ENCODE measurements around the gene RHOA. TPM values are rescaled to one million over a fixed set of nuclear protein-coding genes. Genes with fewer than 3 reads are reported as not detected.

The RHOA gene
- total RNA-seq (2014; rRNA removed; shearing (Covaris generic)), result 283 and 287 TPM in 2 replicates
- 367 and 376 TPM in 2 replicates for polyA plus RNA-seq (2015; cell fraction: cytosol; rRNA removed)
- polyA plus RNA-seq (2015; cell fraction: nucleus; rRNA removed), result 73.8 and 123 TPM in 2 replicates

DNA sequence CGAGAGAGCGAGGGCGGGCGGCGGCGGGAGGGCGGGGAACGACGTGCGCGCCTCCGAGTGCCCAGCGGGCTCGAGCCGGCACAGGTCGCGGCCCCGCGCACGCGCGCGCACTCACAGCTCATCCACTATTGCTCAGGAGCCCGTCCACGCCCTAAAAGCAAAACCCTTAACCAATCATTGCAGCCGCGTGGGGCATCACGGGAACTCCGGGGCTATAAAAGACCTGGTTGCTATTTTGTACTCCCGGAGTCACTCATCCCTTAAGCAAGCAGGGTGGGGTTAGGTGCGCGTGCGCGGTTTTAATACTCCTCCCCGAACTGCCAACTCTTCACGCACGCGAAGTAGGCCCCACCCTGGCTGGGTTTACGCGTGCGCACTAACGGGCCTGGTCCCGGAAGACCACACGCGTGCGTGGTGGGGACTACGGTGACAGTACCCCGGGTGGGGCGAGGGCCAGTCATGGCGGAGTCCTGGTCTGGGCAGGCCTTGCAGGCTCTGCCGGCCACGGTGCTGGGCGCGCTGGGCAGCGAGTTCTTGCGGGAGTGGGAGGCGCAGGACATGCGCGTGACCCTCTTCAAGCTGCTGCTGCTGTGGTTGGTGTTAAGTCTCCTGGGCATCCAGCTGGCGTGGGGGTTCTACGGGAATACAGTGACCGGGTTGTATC, at the start of gene RHOA, which contains the start of gene TCTA:
TSS of gene RHOA (minus strand) at position 9 of the 664 bp plus-strand sequence. CDS start 36,387 bp downstream, outside the sequence.
TSS of gene TCTA (plus strand) at position 456 of the 664 bp plus-strand sequence. CDS start at position 460, 4 bp downstream.
- peak; percentile 100 for DNase-seq (ENCODE audit: low read depth, low spot score)
- in situ Hi-C loops (cut with HindIII; ENCODE audit: low pct_unique_long_range_greater_than_20kb, low sequenced_read_pairs), result no loop called here

DNA sequence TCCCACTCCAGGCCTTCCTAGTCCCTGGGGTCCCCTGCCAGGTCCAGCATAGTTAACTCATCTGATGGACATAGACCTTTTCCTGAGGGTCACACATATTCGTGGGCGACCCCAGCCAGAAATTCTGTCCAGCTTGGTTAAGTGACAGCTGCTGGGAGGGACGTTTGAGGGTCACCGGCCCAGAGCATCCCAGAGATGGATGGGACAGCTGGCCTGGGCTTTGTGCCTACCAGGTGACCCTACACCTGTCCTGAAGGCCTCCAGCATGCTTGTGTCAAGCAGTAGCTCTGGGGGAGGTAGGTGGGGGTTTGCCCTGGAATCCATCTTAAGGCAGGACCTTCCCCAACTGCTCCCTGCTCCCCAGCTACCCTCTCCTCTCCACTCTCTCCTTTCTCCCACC, 49.2 kb upstream of the RHOA start:
- no peak for DNase-seq (ENCODE audit: low read depth, low spot score)
- in situ Hi-C loops (cut with HindIII; ENCODE audit: low pct_unique_long_range_greater_than_20kb, low sequenced_read_pairs), result no loop called here

DNA sequence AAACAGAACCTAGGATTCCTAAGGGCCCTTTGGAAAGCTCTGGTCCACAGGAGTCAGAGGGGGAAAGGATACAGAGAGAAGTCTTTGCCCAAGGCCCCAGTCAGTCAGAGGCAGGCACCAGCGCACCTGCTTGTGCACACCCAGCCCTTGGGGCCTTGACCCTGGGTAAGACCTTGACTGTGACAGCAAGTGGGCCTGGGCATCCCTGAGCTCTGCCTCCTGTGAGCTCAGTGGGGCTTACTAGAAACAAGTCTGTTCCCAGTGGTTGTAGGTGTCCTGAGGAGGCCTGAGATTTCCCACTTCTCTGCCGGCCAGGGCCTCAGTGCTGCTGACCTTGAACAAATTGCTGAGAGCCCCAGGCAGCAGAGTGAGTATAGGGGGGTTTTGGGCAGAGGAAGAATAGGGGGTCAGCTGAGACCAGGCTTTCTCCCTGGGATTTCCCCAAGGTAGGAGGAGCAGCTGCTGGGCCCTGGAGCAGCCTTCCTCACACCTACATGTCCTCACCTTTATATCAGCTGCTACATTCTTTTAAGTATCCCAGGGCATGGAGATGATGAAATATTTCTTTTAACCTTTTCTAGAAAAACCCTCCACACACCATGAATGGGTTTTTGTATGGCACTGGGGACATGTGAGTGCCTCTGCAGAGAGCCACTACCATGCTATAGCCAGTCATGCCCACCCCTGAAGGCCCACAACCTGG, 48.6 kb upstream of the RHOA start:
- in situ Hi-C loops (cut with HindIII; ENCODE audit: low pct_unique_long_range_greater_than_20kb, low sequenced_read_pairs), result no loop called here
- DNase-seq (ENCODE audit: low read depth, low spot score), result no peak

DNA sequence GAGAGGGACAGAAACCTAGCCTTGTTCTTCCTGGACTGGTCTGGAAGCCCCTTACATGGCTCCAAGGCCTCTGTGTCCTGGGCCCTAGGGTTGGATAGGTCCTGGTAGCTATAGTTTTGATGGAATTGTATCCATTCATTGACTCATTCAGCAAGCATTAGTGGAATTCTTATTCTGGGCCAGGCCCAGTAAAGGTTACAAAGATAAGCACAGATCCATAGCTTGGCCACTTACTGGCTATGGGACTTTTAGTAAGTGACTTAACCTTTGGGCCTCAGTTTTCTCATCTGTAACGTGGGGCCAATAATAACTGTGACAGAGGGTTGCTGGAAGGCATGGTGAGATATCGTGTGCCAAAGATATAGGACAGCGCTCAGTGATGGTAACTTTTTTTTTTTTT, 44.7 kb upstream of the RHOA start:
- DNase-seq (ENCODE audit: low read depth, low spot score), result no peak
- in situ Hi-C loops (cut with HindIII; ENCODE audit: low pct_unique_long_range_greater_than_20kb, low sequenced_read_pairs), result no loop called here

DNA sequence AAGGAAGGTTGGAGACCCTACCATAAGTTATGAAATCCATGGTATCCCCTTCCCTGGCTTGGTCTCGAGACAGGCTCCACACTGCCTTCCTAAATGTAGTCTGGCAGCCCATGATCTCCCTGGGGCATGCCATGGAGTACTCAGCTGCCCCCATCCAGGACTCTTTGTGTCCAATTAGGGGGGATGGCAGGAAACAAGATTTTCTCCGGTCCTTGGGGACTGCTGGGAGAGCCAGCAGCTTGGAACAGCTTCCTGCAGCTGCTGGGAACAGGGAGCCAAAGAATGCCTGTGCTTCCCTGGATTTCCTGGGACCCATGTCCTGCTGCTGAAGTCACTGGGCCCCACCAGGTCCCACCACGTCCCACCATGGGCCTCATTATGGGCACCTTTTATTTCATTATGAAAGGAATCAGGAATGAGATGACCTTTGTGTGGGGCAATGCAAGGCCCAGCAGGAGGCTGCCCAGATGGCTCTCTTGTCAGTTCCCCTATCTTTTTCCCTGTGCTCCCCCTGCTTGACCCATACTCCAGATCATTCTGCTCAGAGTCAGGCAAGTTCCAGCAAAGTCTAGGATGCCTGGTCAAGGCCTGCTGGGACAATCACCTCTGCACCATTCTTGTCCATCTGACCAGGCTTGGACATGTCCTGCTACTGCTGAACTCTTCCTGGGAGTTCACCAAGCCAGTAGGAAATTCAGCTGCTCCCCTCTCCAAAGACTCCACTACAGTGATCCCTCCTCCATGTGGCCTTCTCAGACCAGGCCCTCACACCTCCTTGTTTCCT, 43.3 kb upstream of the RHOA start:
- in situ Hi-C loops (cut with HindIII; ENCODE audit: low pct_unique_long_range_greater_than_20kb, low sequenced_read_pairs), result no loop called here
- no peak for DNase-seq (ENCODE audit: low read depth, low spot score)

DNA sequence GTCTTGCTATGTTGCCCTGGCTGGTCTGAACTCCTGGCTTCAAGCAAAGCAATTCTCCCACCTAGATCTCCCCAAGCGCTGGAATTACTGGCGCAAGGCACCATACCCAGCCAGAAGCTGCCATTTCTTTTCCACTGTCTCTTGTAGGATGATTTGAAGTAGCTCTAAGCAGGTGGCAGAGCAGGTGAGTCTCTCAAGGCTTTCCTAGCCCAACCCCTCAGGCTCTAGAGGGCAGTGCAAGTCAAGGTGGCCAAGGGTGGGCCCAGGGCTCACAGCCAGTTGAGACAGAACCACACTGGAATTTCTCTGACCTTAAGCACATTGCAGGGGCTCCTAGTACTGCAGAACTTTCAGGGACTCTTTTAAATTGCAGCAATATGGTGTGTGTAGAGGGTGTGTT, 42.7 kb upstream of the RHOA start:
- peak; percentile 69 for DNase-seq (ENCODE audit: low read depth, low spot score)
- in situ Hi-C loops (cut with HindIII; ENCODE audit: low pct_unique_long_range_greater_than_20kb, low sequenced_read_pairs), result no loop called here

DNA sequence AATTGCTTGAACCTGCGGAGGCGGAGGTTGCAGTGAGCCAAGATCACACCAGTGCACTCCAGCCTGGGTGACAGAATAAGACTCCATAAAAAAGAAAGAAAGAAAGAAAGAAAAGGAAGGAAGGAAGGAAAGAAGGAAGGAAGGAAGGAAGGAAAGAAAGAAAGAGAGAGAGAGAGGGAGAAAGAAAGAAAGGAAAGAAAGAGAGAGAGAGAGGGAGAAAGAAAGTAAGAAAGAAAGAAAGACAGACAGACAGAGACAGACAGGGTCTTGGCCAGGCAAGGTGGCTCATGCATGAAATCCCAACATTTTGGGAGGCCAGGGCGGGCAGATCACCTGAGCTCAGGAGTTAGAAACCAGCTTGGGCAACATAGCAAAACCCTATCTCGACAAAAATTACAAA, 41.8 kb upstream of the RHOA start:
- no peak for DNase-seq (ENCODE audit: low read depth, low spot score)
- in situ Hi-C loops (cut with HindIII; ENCODE audit: low pct_unique_long_range_greater_than_20kb, low sequenced_read_pairs), result no loop called here

DNA sequence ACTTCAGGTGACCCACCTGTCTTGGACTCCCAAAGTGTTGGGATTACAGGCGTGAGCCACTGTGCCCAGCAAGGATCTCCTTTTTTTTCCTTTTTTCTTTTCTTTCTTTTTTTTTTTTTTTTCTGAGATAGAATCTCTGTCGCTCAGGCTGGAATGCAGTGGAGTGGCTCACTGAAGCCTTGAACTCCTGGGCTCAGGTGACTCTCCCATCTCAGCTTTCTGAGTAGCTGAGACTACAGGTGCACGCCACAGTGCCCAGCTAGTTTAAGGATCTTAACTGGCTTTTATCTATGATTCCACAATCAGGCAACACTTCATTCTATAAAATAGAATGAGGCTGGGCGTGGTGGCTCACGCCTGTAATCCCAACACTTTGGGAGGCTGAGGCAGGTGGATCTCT, 33.6 kb upstream of the RHOA start:
- in situ Hi-C loops (cut with HindIII; ENCODE audit: low pct_unique_long_range_greater_than_20kb, low sequenced_read_pairs), result no loop called here

DNA sequence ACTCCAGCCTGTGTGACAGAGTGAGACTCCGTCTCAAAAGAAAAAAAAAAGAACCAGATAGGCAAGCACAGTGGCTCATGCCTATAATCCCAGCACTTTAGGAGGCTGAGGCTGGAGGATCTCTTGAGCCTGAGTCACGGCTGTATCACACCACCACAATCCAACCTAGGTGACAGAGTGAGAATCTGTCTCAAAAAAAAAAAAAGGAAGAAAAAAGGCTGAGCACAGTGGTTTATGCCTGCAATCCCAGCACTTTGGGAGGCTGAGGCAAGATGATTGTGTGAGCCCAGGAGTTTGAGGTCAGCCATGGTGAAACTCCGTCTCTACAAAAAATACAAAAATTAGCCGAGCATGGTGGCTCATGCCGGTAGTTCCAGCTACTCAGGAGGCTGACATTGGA, 23.0 kb upstream of the RHOA start:
- no peak for DNase-seq (ENCODE audit: low read depth, low spot score)
- in situ Hi-C loops (cut with HindIII; ENCODE audit: low pct_unique_long_range_greater_than_20kb, low sequenced_read_pairs), result no loop called here

More for the DNA sequence above, 33.6 kb upstream of the RHOA start:
- no peak for DNase-seq (ENCODE audit: low read depth, low spot score)

DNA sequence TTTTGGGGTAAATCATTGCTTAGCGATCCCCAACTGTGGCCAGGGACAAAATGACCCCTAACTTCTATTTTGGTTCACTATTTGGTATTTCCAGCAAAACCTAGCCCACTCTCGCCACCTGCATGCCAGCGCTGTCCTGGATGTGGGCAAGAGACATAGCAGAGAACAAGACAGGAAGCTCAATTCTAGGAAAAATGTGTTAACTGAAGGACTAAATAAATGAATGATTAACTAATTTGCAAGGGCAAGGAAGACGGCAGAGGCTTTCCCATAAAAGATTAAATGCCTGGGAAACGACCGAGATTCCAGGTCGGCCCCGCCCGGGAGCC, 16.9 kb upstream of the RHOA start:
- in situ Hi-C loops (cut with HindIII; ENCODE audit: low pct_unique_long_range_greater_than_20kb, low sequenced_read_pairs), result no loop called here
- no peak for DNase-seq (ENCODE audit: low read depth, low spot score)

DNA sequence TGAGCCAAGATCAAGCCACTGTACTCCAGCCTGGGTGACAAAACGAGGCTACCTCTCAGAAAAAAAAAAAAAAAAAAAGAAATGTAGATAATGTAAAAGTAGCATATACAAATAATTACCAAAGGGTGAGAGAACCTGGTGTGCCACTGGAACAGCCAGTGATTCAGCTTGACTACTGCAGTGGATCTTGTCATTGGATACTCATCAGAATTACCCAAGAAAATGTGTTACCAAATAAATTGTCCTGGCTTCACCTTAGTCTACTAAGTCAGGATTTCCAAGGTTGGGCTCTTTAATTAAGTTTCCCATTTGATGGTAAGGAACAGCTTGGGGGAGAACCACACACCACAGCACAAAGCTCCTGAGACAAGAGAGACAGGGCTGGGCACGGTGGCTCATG, 15.8 kb upstream of the RHOA start:
- in situ Hi-C loops (cut with HindIII; ENCODE audit: low pct_unique_long_range_greater_than_20kb, low sequenced_read_pairs), result no loop called here

DNA sequence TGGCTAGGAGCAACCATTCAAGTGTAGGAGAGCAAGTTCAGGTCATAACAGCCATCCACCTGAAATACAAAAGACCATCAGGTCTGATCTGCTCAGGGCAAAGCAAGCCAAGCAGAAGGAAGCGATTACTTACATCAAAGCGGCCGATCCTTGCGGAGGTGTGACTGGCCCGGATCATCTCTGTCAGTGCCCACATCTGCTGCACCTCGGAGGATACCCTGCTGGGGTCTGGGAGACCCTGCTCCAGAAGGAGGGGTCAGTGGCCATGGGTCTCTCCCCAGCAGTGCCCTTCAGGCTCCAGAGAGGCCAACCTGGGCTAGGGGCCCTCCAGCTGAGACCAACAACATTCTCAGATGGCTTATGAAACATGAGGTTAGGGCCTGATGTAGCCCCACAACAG, 13.0 kb upstream of the RHOA start:
- in situ Hi-C loops (cut with HindIII; ENCODE audit: low pct_unique_long_range_greater_than_20kb, low sequenced_read_pairs), result no loop called here
- no peak for DNase-seq (ENCODE audit: low read depth, low spot score)

More for the DNA sequence above, 15.8 kb upstream of the RHOA start:
- no peak for DNase-seq (ENCODE audit: low read depth, low spot score)

DNA sequence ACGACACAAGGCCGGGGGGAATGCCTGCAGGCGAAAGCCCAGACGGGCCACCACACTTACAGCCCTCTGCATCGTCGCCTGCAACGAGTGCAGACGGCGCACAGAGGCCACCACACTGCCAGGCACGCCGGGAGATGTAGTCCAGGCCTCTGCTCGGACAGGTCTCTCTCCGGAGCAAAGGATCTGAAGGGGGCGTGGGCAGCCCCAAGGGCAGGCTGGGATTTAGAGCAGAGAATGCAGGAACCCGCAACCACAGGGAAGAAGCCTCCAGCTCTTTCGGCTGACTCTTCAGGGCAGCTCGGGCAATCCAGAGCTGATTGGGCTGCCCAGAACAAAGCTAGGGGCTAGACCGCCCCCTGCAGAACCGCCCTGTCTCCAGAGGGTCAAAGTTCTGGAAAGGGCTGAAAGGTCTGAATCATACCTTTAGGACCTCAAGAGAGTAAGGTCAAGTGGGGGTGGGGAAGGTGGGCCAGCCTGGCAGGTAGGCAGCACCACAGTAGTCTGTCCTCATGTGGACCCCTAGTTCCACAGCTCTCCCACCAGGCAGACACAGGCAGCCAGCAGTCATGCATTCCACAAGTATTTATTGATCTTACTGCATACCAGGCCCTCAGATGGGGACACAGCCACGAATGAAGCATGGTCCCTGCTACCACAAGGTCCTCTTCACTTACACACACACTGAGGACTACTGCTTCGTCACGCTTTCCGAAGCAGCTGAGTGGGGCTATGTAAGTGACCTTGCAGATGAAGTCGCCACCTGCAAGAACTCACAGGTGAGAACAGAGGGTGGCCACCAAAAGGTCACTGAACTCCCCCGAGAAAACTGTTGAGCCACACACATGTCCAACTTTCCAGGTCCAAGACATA, 10.8 kb upstream of the RHOA start, which contains the start of gene AMT:
TSS of gene AMT (minus strand) at position 95 of the 870 bp plus-strand sequence. CDS start at position 72, 23 bp downstream.
- DNase-seq (ENCODE audit: low read depth, low spot score), result no peak

DNA sequence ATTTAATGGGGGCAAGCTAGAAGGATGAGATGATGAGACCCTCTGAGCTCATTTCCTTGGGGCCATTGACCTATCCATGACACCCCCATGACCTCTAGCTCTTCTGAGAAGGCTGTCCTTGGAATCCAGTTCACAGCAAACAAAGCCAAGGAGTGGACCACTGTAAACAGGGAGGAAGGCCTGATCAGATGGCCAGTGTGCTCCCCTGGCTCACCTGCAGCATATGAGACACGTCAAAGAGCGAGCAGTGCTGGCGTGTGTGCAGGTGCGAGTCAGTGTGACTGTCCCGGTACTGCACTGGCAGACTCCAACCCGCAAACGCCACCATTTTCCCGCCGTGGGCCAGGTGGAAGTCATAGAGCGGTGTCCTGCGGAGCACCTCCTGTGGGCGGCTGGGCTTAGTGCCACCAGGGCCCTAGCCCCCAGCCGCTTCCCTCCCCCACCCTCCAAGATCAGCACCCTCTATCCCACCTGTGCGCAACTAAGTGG, 10.2 kb upstream of the RHOA start:
- in situ Hi-C loops (cut with HindIII; ENCODE audit: low pct_unique_long_range_greater_than_20kb, low sequenced_read_pairs), result no loop called here
- no peak for DNase-seq (ENCODE audit: low read depth, low spot score)

More for the DNA sequence above, 10.8 kb upstream of the RHOA start, which contains the start of gene AMT:
- in situ Hi-C loops (cut with HindIII; ENCODE audit: low pct_unique_long_range_greater_than_20kb, low sequenced_read_pairs), result no loop called here

DNA sequence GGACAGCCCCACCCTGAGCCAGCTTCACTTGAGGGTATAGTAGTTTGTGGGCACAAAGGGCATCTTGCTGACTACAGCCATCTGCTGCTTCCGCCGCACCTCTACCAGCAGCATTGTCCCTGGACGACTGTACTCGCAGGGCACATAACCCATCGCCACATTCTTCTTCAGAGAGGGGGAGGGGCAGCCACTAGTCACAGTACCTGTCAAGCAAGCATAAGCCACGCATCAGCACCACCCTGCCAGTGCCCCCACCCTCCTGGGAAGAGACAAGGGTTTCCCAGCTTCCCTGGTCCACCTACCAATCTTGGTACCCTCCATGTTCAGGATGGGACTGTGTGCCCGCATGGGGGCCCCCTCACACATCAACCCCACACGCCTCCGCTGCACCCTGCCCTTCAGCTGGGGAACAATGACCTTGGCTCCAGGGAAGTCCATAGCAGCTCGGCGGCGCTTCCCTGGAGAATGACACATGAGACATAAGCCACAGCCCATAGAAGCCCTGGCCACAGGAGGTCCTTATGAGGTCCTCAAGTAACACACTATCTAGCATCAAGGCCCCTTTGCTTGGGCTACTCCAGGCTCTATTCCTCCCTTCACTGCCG, 5.8 kb upstream of the RHOA start:
- in situ Hi-C loops (cut with HindIII; ENCODE audit: low pct_unique_long_range_greater_than_20kb, low sequenced_read_pairs), result no loop called here
- DNase-seq (ENCODE audit: low read depth, low spot score), result no peak

DNA sequence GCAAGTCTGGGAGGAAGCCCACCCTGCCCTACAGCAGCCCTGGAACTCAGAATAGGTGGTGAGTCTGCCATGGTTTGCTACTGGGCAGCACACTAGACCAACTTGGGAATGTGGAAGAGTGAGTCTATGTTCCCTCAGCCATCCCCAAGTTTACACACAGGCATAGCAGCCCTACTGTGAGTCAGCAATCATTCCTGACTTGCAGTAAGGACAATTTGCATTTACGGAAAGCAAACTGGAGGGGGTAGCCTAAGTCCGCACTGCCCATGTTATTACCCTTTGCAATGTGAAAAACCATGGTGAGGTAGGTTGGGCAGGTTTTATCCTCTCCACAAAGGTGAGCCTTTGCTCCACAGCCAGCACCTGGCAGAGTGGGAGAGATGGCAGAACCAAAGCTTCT, 5.1 kb upstream of the RHOA start:
- in situ Hi-C loops (cut with HindIII; ENCODE audit: low pct_unique_long_range_greater_than_20kb, low sequenced_read_pairs), result no loop called here

More for the DNA sequence above, 5.1 kb upstream of the RHOA start:
- no peak for DNase-seq (ENCODE audit: low read depth, low spot score)
